ENCODE measurements around the gene CTSE.

CTSE gene

DNA sequence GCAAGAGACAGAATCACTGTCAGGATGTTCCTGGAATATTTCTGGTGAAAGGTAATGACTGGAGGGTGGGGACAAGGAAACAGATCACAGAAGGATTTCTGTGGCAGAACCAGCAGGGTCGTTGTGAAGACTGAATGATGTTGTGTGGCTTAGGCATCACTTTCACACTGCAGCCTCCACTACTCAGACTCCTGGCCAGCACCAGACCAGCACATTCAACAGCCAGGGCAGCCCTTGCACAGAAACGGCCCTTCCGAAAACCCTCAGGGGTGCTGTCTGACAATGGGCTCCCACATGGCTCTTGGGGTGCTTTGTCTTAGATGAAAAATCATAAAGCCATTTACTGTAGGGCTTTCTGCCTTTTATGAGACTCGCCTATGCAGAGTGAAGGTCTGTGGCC lies 16.7 kb downstream of the CTSE start:
- Histone ChIP-seq H3K36me3 (ENCODE audit: insufficient read depth, low read depth, low read length) (no peaks in the 10 kb centered on the region), H3K27me3 (ENCODE audit: insufficient read depth, low read length) (no peaks in the 10 kb centered on the region), H3K9me3 (ENCODE audit: insufficient read depth, low read depth, low read length) (no peaks in the 10 kb centered on the region), H3K27ac (ENCODE audit: low read length) (no peak overlapping the region), H3K9ac (ENCODE audit: low read depth, low read length) (no peak overlapping the region), H3K4me3 (ENCODE audit: low read length) (no peak overlapping the region), H3K4me1 (ENCODE audit: insufficient read depth, low read length) (no peaks in the 10 kb centered on the region)

DNA sequence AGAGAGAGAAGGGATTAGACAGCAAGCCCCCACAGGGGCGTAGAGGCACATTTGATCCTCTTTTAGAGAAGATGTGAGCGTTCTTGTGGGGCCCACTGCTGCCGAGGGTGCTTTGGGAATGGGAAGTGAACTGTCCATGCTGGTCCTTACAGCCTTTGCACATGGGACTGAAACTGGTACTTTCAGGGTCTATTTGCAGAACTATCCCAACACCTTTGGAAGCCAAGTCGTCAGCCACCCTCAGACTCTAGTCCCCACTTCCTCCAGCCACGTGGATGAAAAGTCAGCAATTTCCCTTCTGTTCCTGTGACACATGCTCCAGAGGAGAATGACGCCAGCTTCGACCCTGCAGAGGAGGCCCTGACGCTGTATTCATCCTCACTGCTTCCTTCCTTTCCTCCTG lies 17.9 kb downstream of the CTSE start:
- H3K9ac ChIP-seq (ENCODE audit: low read depth, low read length): no peak overlapping the region
- no peak overlapping the region for H3K4me3 ChIP-seq (ENCODE audit: low read length)
- H3K27me3 ChIP-seq (ENCODE audit: insufficient read depth, low read length): no peaks in the 10 kb centered on the region; the same call in 1 of the 2 replicates
- H3K27ac ChIP-seq (ENCODE audit: low read length): no peak overlapping the region
- H3K36me3 ChIP-seq (ENCODE audit: insufficient read depth, low read depth, low read length): no peaks in the 10 kb centered on the region
- H3K9me3 ChIP-seq (ENCODE audit: insufficient read depth, low read depth, low read length): no peaks in the 10 kb centered on the region
- H3K4me1 ChIP-seq (ENCODE audit: insufficient read depth, low read length): no peaks in the 10 kb centered on the region

DNA sequence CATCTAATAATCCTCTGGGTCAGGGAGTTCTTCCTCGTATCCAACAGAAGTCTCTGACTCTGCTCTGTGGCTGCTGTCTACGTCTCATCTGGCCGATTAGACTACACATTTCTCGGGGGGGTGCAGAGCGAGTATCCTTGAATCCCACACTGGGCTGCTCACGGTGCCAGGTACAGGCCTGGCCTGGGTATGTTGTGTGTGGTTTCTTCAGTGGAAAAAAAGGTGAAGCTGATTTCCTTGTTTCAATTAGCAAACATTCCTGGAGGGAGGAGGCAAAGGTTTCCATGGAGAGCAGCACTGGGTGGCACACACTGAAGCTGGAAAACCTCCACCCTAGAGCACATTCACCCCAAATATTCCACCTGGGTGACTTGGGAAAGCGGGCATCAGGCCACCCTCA lies 18.5 kb downstream of the CTSE start:
- Histone ChIP-seq H3K27ac (ENCODE audit: low read length) (no peak overlapping the region), H3K36me3 (ENCODE audit: insufficient read depth, low read depth, low read length) (no peaks in the 10 kb centered on the region), H3K4me3 (ENCODE audit: low read length) (no peak overlapping the region), H3K9me3 (ENCODE audit: insufficient read depth, low read depth, low read length) (no peaks in the 10 kb centered on the region), H3K27me3 (ENCODE audit: insufficient read depth, low read length) (peaks cover 3% of the 10 kb centered on the region; the same call in 1 of the 2 replicates), H3K4me1 (ENCODE audit: insufficient read depth, low read length) (no peaks in the 10 kb centered on the region), H3K9ac (ENCODE audit: low read depth, low read length) (no peak overlapping the region)

DNA sequence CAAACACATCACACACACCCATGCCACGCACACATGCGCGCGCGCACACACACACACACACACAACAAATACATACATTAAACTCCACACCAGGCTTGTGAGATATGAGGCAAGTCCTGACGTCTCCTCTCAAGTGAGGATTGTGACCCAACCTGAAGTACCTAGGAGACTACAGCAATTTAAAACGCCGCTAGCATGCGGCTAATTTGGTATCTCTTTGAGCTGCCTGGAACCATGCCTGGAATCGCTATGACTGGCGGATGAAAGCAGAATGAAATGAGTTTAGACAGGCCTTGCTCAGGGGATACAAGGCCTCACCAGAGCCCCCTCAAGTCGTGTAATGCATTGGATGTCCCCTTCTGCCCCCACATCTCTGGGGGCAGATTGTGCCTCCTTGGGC lies 18.9 kb downstream of the CTSE start:
- H3K4me3 ChIP-seq (ENCODE audit: low read length): no peak overlapping the region
- H3K27ac ChIP-seq (ENCODE audit: low read length): no peak overlapping the region
- no peaks in the 10 kb centered on the region for H3K36me3 ChIP-seq (ENCODE audit: insufficient read depth, low read depth, low read length)
- no peak overlapping the region for H3K9ac ChIP-seq (ENCODE audit: low read depth, low read length)
- H3K9me3 ChIP-seq (ENCODE audit: insufficient read depth, low read depth, low read length): no peaks in the 10 kb centered on the region
- no peaks in the 10 kb centered on the region for H3K4me1 ChIP-seq (ENCODE audit: insufficient read depth, low read length)
- peaks cover 7% of the 10 kb centered on the region; the same call in 1 of the 2 replicates for H3K27me3 ChIP-seq (ENCODE audit: insufficient read depth, low read length)

DNA sequence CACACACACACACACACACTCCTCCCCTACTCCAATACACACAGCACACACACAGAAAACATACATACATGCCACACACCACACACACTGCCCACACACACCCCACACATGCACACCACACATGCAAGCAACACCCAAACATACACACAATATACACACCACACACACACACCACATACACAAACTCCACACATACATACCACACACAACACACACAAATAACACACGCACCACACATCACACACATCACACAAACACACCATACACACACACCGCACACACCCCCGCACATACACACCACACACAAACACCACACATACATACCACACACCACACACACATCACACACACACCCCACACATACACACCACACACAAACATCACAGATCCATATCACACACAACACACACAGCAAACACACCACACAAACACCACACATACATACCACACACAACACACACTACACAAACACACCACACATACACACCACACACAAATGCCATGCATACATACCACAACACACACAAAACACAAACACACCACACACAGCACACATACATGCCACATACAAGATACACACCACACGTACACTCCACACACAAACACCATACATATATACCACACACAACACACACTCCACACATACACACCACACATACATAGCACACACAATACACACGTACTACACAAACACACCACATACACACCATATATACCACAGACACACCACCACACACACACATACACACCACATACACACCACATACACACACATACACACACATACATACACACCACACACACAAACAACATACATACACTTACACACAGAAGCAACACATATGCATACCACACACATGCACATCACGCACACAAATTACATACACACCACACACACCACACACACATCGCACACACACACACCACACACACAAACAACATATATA lies 19.6 kb downstream of the CTSE start:
- peaks cover 14% of the 10 kb centered on the region; the same call in 1 of the 2 replicates for H3K27me3 ChIP-seq (ENCODE audit: insufficient read depth, low read length)
- H3K4me3 ChIP-seq (ENCODE audit: low read length): no peak overlapping the region
- no peaks in the 10 kb centered on the region for H3K36me3 ChIP-seq (ENCODE audit: insufficient read depth, low read depth, low read length)
- no peaks in the 10 kb centered on the region for H3K4me1 ChIP-seq (ENCODE audit: insufficient read depth, low read length)
- H3K9me3 ChIP-seq (ENCODE audit: insufficient read depth, low read depth, low read length): no peaks in the 10 kb centered on the region
- H3K9ac ChIP-seq (ENCODE audit: low read depth, low read length): no peak overlapping the region
- H3K27ac ChIP-seq (ENCODE audit: low read length): no peak overlapping the region

DNA sequence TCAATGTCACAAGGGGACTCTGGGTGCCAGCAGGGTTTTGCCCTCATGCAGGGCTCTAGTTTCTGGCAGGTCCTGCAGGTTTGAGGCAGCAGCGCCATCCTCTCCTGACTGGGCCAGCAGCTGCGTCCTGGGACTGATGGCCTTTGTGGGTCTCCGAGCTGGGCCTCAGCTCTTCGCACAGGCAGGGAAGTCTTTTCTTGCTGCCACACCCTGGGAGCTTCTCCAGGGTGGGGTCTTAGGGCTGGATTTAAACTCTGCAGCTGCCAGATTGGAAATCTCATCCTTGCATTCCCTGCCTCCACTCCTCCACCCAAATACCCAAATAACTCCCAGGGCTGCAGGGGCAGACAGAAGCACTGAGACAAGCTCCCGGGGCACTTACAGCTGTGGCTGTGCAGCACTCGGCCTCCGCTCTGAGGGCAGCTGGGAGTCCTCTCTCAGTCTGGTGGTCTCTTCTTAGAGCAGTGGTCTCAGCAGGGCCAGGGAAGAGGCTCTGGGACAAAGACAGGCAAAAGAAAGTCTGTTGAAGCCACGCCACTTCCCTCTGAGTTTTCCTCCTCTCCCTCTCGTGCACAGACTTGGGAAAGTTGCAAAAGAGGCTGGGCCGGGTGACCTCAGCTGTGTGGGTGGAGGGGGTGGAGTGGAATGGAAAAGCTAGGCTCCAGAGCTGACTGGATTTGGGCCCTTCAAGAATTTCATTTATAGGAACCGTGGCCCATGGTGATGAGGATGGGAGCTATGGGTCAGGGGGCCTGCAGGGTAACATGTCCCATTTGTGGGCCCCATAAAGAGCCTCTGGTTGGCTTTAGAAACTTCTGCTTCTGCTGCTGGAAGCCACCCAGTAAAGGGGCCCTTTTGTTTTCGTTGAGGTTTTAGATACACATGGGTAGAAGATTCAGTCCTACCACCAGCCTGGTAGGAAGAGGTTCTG lies 20.6 kb downstream of the CTSE start, which contains the start of gene RAB7B:
Gene RAB7B, minus strand, starts transcription at position 525 of the 931 bp plus-strand sequence. CDS start 9,260 bp downstream, outside the sequence.
- Histone ChIP-seq H3K9me3 (ENCODE audit: insufficient read depth, low read depth, low read length) (no peaks in the 10 kb centered on the region), H3K27ac (ENCODE audit: low read length) (no peak within 1 kb of the TSS), H3K4me3 (ENCODE audit: low read length) (no peak within 1 kb of the TSS), H3K27me3 (ENCODE audit: insufficient read depth, low read length) (peaks cover 24% of the 10 kb centered on the region; the same call in 1 of the 2 replicates), H3K9ac (ENCODE audit: low read depth, low read length) (no peak within 1 kb of the TSS), H3K4me1 (ENCODE audit: insufficient read depth, low read length) (no peaks in the 10 kb centered on the region), H3K36me3 (ENCODE audit: insufficient read depth, low read depth, low read length) (no peaks in the 10 kb centered on the region)

DNA sequence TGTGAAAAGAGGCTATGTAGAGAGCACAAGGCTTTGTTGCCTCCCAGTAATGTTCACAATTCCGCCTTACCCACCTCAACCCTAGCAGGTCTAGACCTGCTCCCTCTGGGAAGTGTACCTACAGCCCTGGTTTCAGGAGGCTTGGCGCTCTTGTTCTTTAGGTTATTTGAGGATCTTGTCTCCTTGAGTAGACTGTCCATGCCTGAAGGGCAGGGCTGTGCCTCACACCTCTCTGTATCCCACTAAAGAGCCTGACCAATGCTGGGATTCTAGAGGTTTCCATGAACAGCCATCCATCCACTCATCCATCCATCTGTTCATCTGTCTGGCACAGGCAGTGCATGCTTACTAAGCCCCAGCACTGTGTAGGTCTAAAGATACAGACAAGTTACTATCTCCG lies 21.5 kb downstream of the CTSE start:
- Histone ChIP-seq H3K9me3 (ENCODE audit: insufficient read depth, low read depth, low read length) (no peaks in the 10 kb centered on the region), H3K9ac (ENCODE audit: low read depth, low read length) (no peak overlapping the region), H3K27ac (ENCODE audit: low read length) (no peak overlapping the region), H3K27me3 (ENCODE audit: insufficient read depth, low read length) (peaks cover 34% of the 10 kb centered on the region; the same call in 1 of the 2 replicates), H3K4me1 (ENCODE audit: insufficient read depth, low read length) (no peaks in the 10 kb centered on the region), H3K36me3 (ENCODE audit: insufficient read depth, low read depth, low read length) (no peaks in the 10 kb centered on the region), H3K4me3 (ENCODE audit: low read length) (no peak overlapping the region)

DNA sequence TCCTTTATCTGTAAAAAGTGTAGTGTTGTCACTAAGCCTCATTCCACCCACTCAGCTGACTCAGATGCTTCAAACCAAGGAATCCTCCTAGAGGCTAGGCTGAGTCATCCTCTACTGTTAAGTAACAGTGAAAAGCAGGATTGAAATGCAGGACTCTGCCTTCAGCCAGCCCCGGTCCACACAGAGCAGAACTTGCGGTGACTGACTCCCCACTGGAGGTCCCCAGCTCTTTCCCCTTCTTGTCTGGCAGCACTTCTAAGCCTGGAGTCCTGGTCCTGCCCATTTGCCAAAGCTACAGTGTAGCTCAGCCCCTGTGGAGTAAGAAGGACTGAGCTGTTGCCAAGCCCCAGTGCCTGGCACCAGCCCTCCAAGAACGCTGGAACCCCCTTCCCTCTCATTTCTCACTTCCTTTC lies 22.2 kb downstream of the CTSE start:
- Histone ChIP-seq H3K36me3 (ENCODE audit: insufficient read depth, low read depth, low read length) (no peaks in the 10 kb centered on the region), H3K4me3 (ENCODE audit: low read length) (no peak overlapping the region), H3K27ac (ENCODE audit: low read length) (no peak overlapping the region), H3K27me3 (ENCODE audit: insufficient read depth, low read length) (peaks cover 40% of the 10 kb centered on the region; the same call in 1 of the 2 replicates), H3K9ac (ENCODE audit: low read depth, low read length) (no peak overlapping the region), H3K9me3 (ENCODE audit: insufficient read depth, low read depth, low read length) (no peaks in the 10 kb centered on the region), H3K4me1 (ENCODE audit: insufficient read depth, low read length) (no peaks in the 10 kb centered on the region)

DNA sequence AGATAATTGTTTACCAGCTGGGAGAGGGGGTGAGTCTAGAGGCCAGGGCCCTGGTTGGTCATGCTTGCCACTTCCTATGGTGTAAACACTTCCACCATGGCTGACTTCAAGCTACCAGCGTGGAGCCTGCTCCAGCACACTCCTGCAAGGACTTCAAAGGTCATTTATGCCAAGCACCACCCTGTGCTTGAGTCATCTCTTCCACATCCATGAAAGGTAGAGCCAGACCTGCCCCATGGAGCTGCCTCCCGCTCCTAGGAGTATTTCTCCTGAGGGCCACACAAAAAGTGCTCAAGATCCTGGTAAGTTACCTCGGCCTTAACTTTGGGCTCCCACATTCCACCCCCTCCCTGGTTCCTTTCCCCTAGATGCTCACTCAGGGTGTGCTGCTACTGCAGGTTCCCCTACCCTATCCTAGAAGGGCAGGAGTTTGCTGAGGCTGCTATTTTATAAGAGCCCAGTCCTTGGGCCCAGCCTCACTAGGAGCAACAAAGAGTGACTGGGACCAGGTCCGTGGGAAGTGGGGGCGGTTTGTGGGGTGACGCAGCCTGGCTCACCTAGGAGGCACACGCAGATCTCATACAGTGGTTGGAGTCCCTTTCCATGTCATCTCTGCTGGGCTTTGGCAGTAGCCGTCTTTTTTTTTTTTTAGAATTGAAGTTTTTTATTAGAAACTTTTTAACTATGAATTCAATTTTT lies 22.9 kb downstream of the CTSE start:
- no peak overlapping the region for H3K9ac ChIP-seq (ENCODE audit: low read depth, low read length)
- no peak overlapping the region for H3K4me3 ChIP-seq (ENCODE audit: low read length)
- H3K27ac ChIP-seq (ENCODE audit: low read length): no peak overlapping the region
- H3K9me3 ChIP-seq (ENCODE audit: insufficient read depth, low read depth, low read length): no peaks in the 10 kb centered on the region
- H3K36me3 ChIP-seq (ENCODE audit: insufficient read depth, low read depth, low read length): no peaks in the 10 kb centered on the region
- peaks cover 44% of the 10 kb centered on the region; the same call in 1 of the 2 replicates for H3K27me3 ChIP-seq (ENCODE audit: insufficient read depth, low read length)
- 0 out of 2 replicates have a peak, but pooled peaks cover 3% of the 10 kb centered on the region for H3K4me1 ChIP-seq (ENCODE audit: insufficient read depth, low read length)

DNA sequence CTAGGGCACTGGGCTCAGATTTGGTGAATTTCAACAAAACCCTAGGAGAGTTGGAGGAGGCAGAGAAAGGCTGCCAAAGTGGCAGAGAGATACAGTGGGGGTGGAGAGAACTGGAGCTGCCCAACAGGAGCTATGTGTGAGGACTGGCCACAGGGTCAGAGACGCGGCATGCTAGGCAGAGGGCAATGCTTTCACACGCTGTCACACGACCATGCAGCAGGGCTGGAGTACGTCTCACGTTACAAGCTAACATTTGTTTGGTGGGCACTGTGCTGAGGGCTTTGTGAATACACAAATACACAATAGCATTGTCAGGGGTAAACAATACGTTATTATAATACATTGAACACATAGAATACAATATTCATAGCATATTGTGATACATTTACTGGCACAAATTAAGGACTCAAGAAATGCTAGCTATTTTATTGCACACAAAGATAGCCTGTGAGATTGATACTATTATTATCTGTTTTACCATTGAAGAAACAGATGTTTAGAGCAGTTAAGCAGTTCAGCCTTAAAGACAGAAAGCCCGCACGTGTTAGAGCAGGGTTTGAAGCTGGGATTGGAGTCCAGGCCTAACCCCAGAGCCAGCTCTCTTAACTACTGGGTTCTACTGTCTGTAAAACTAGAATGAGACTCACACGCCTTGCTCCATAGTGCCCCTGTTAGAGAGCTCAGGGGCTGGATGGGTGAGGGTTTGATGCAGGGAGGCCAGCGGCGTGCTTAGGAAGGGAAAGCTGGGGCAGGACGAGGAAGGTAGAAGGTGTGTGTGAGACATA lies 25.0 kb downstream of the CTSE start:
- peaks cover 7% of the 10 kb centered on the region; the same call in 1 of the 2 replicates for H3K4me1 ChIP-seq (ENCODE audit: insufficient read depth, low read length)
- H3K9ac ChIP-seq (ENCODE audit: low read depth, low read length): no peak overlapping the region
- peaks cover 44% of the 10 kb centered on the region; the same call in 1 of the 2 replicates for H3K27me3 ChIP-seq (ENCODE audit: insufficient read depth, low read length)
- H3K4me3 ChIP-seq (ENCODE audit: low read length): no peak overlapping the region
- H3K9me3 ChIP-seq (ENCODE audit: insufficient read depth, low read depth, low read length): no peaks in the 10 kb centered on the region
- H3K27ac ChIP-seq (ENCODE audit: low read length): no peak overlapping the region
- no peaks in the 10 kb centered on the region for H3K36me3 ChIP-seq (ENCODE audit: insufficient read depth, low read depth, low read length)
